H9 (cell line): ENCODE results near the gene RASA3. TPM values are rescaled to one million over a fixed set of nuclear protein-coding genes. Genes with fewer than 3 reads are reported as not detected.

Experiments
- DNase-seq: peaks from one replicate; pipeline ENCODE4 v3.0.0-alpha.2; 2017
- H2AFZ ChIP-seq: one replicate; pipeline ENCODE4 v1.6.1; 2013; ENCODE audit warnings: mild to moderate bottlenecking, low read length, control low read depth, moderate library complexity
- H2AK5ac ChIP-seq: 2 replicates; pipeline ENCODE4 v1.6.1; 2013; ENCODE audit warnings: low read length, control low read depth, mixed read lengths; ENCODE audit not compliant: insufficient read length
- H2BK120ac ChIP-seq: one replicate; pipeline ENCODE4 v1.6.1; 2013; ENCODE audit warnings: low read depth, mild to moderate bottlenecking, low read length, control low read depth, inconsistent platforms; ENCODE audit not compliant: poor library complexity, severe bottlenecking
- H2BK12ac ChIP-seq: 2 replicates; pipeline ENCODE4 v1.6.1; 2013; ENCODE audit warnings: low read length, control low read depth, mixed read lengths, low read depth; ENCODE audit not compliant: insufficient read length
- H2BK15ac ChIP-seq: 2 replicates; pipeline ENCODE4 v1.6.1; 2013; ENCODE audit warnings: low read depth, low read length, control low read depth
- H2BK20ac ChIP-seq: one replicate; pipeline ENCODE4 v1.6.1; 2013; ENCODE audit warnings: low read depth, mild to moderate bottlenecking, low read length, control low read depth, inconsistent platforms; ENCODE audit not compliant: poor library complexity, severe bottlenecking
- H2BK5ac ChIP-seq: 2 replicates; pipeline ENCODE4 v1.6.1; 2013; ENCODE audit warnings: low read length, control low read depth, mixed read lengths; ENCODE audit not compliant: insufficient read length
- H3K14ac ChIP-seq: 2 replicates; pipeline ENCODE4 v1.6.1; 2013; ENCODE audit warnings: low read length, control low read depth; ENCODE audit not compliant: insufficient read depth
- H3K18ac ChIP-seq: 2 replicates; pipeline ENCODE4 v1.6.1; 2013; ENCODE audit warnings: low read depth, mild to moderate bottlenecking, mixed read lengths, low read length, control low read depth; ENCODE audit not compliant: insufficient read length
- H3K23ac ChIP-seq: 2 replicates; pipeline ENCODE4 v1.6.1; 2013; ENCODE audit warnings: low read length, control low read depth, mixed read lengths, low read depth; ENCODE audit not compliant: insufficient read length
- H3K23me2 ChIP-seq: 2 replicates; pipeline ENCODE4 v1.6.1; 2013; ENCODE audit warnings: low read depth, mild to moderate bottlenecking, mixed read lengths, low read length, control low read depth; ENCODE audit not compliant: insufficient read length, poor library complexity, severe bottlenecking
- H3K27ac ChIP-seq: 2 replicates; pipeline ENCODE4 v1.5.1; 2013; ENCODE audit warnings: low read length, control low read depth, mixed read lengths, low read depth; ENCODE audit not compliant: insufficient read length
- H3K27me3 ChIP-seq: 2 replicates; pipeline ENCODE4 v1.6.1; 2013; ENCODE audit warnings: low read length, control low read depth, inconsistent platforms; ENCODE audit not compliant: insufficient read depth
- H3K4ac ChIP-seq: 2 replicates; pipeline ENCODE4 v1.6.1; 2013; ENCODE audit warnings: low read depth, mild to moderate bottlenecking, control low read depth, inconsistent platforms, low read length, moderate library complexity
- H3K4me1 ChIP-seq: 2 replicates; pipeline ENCODE4 v1.6.1; 2013; ENCODE audit warnings: low read length, control low read depth, inconsistent platforms; ENCODE audit not compliant: insufficient read depth
- H3K4me2 ChIP-seq: 2 replicates; pipeline ENCODE4 v1.6.1; 2013; ENCODE audit warnings: low read length, control low read depth, mixed read lengths; ENCODE audit not compliant: insufficient read length, insufficient read depth
- H3K56ac ChIP-seq: 2 replicates; pipeline ENCODE4 v1.6.1; 2013; ENCODE audit warnings: low read depth, mild to moderate bottlenecking, mixed read lengths, low read length, control low read depth; ENCODE audit not compliant: insufficient read length
- H3K79me1 ChIP-seq: 2 replicates; pipeline ENCODE4 v1.6.1; 2013; ENCODE audit warnings: low read depth, mild to moderate bottlenecking, moderate library complexity, low read length, control low read depth, inconsistent platforms; ENCODE audit not compliant: insufficient read depth, poor library complexity, severe bottlenecking
- H3K79me2 ChIP-seq: 2 replicates; pipeline ENCODE4 v1.6.1; 2013; ENCODE audit warnings: low read length, control low read depth, inconsistent platforms; ENCODE audit not compliant: insufficient read depth
- H3K9ac ChIP-seq: 2 replicates; pipeline ENCODE4 v1.6.1; 2013; ENCODE audit warnings: low read length, control low read depth, mixed read lengths; ENCODE audit not compliant: insufficient read length; ENCODE audit errors: extremely low read depth
- H3K9me3 ChIP-seq: one replicate; pipeline ENCODE4 v1.6.1; 2013; ENCODE audit warnings: low read depth, low read length, inconsistent platforms; ENCODE audit not compliant: control insufficient read depth
- H3T11ph ChIP-seq: one replicate; pipeline ENCODE4 v1.6.1; 2013; ENCODE audit warnings: mild to moderate bottlenecking, low read length, control low read depth, inconsistent platforms
- H4K20me1 ChIP-seq: one replicate; pipeline ENCODE4 v1.6.1; 2013; ENCODE audit not compliant: control insufficient read depth, insufficient read length, insufficient read depth
- H4K5ac ChIP-seq: 2 replicates; pipeline ENCODE4 v1.6.1; 2013; ENCODE audit warnings: low read depth, mild to moderate bottlenecking, mixed read lengths, low read length, control low read depth; ENCODE audit not compliant: insufficient read length
- H4K8ac ChIP-seq: replicated peaks from 2 replicates; pipeline ENCODE4 v1.6.1; 2013; ENCODE audit warnings: low read length, control low read depth, mixed read lengths, low read depth; ENCODE audit not compliant: insufficient read length
- H4K91ac ChIP-seq: 2 replicates; pipeline ENCODE4 v1.6.1; 2013; ENCODE audit warnings: low read depth, mild to moderate bottlenecking, moderate library complexity, mixed read lengths, low read length, control low read depth; ENCODE audit not compliant: insufficient read length
- H3K27ac Mint-ChIP-seq, 3 experiments: 2 replicates in 2 of 3; 3 replicates in 1 of 3; pipeline ENCODE4 v1.8.0; 2020 to 2021; ENCODE audit warnings: mixed read lengths in 3 of 3, mild to moderate bottlenecking in 1 of 3, moderate library complexity in 1 of 3
- H3K27me3 Mint-ChIP-seq: 2 replicates; pipeline ENCODE4 v1.8.0; 2021; ENCODE audit warnings: low read depth, mild to moderate bottlenecking, moderate library complexity, mixed read lengths
- H3K36me3 Mint-ChIP-seq, 3 experiments: 2 replicates in 2 of 3; 3 replicates in 1 of 3; pipeline ENCODE4 v1.8.0; 2020 to 2021; ENCODE audit warnings: low read depth in 3 of 3, mixed read lengths in 3 of 3; ENCODE audit not compliant: insufficient read depth in 1 of 3
- H3K4me1 Mint-ChIP-seq, 2 experiments: 2 replicates each; pipeline ENCODE4 v1.8.0; 2020; ENCODE audit warnings: mixed read lengths in 2 of 2
- H3K4me3 Mint-ChIP-seq, 2 experiments: 2 replicates in 1 of 2; 3 replicates in 1 of 2; pipeline ENCODE4 v1.8.0; 2020 to 2021; ENCODE audit warnings: mild to moderate bottlenecking in 2 of 2, mixed read lengths in 2 of 2, moderate library complexity in 1 of 2
- H3K9me3 Mint-ChIP-seq, 2 experiments: 2 replicates in 1 of 2; 3 replicates in 1 of 2; pipeline ENCODE4 v1.8.0; 2020; ENCODE audit warnings: mild to moderate bottlenecking in 2 of 2, mixed read lengths in 2 of 2, moderate library complexity in 1 of 2
- CTCF ChIP-seq: fragments of 200-600 bp; sonication (generic); conservative IDR thresholded peaks from 3 replicates; pipeline ENCODE4 v1.8.0; 2021; ENCODE audit warnings: antibody characterized with exemption, mild to moderate bottlenecking
- WGBS: extraction: QIAGEN DNeasy Blood & Tissue Kit; methylation state at CpG from one replicate; pipeline ENCODE4 v1.1.7; 2013; ENCODE audit warnings: missing lambda C conversion rate, low lambda C conversion rate, mixed read lengths; ENCODE audit not compliant: insufficient read length; ENCODE audit errors: extremely low coverage; 5-methylcytosine and 5-hydroxymethylcytosine counted together
- total RNA-seq: library from RNA; stranded (reverse); gene quantifications from 2 replicates; pipeline ENCODE4 v1.2.1, GENCODE V29; 2021

The RASA3 gene
- total RNA-seq, 1 experiment from 2014 or later, result 12.3 TPM

- Histone ChIP-seq H2BK12ac (no peak overlapping the region), H3K4ac (no peak overlapping the region), H3K9me3 (no peaks in the 10 kb centered on the region), H2BK20ac (no peak overlapping the region), H2BK15ac (no peak overlapping the region), H2BK5ac (no peak overlapping the region), H3K4me2 (no peak overlapping the region), H3K27me3 (no peaks in the 10 kb centered on the region), H4K20me1 (no peaks in the 10 kb centered on the region), H4K8ac (no peak overlapping the region), H3K79me2 (no peaks in the 10 kb centered on the region), H2BK120ac (no peak overlapping the region), H3K27ac (no peak overlapping the region), H3K18ac (no peak overlapping the region), H3K23me2 (no peaks in the 10 kb centered on the region), H3K79me1 (no peaks in the 10 kb centered on the region), H3T11ph (no peak overlapping the region), H2AFZ (no peak overlapping the region), H3K23ac (no peak overlapping the region), H2AK5ac (no peak overlapping the region), H3K56ac (no peak overlapping the region), H3K14ac (no peak overlapping the region), H3K9ac (no peak overlapping the region), H3K4me1 (no peaks in the 10 kb centered on the region; the same call in 1 of the 2 replicates), H4K5ac (no peak overlapping the region), H4K91ac (no peak overlapping the region)
- Mint-ChIP-seq H3K4me3 (no peak overlapping the region), H3K27ac (no peak overlapping the region), H3K4me1 (peaks cover 10 to 11% of the 10 kb centered on the region in 2 experiments), H3K9me3 (no peaks in the 10 kb centered on the region), H3K36me3 (peaks cover 0 to 1% (median 0%) of the 10 kb centered on the region in 3 experiments; a peak in 1 of 7 replicates), H3K27me3 (peaks cover 5% of the 10 kb centered on the region)
- no peak for TF ChIP-seq CTCF
- DNase-seq, result no peak
- WGBS, result no CpG with 5 or more reads among the region's 8 CpGs
These were observed 16.1 kb upstream of the RASA3 start for GRCh38 chr13:114148521-114148855.
